Measurements from ENCODE around the gene SOX8. TPM values are rescaled to one million over a fixed set of nuclear protein-coding genes. Genes with fewer than 3 reads are reported as not detected.

Gene SOX8
- total RNA-seq, 1 donor from 2014 or later, result 0.27 TPM

DNA sequence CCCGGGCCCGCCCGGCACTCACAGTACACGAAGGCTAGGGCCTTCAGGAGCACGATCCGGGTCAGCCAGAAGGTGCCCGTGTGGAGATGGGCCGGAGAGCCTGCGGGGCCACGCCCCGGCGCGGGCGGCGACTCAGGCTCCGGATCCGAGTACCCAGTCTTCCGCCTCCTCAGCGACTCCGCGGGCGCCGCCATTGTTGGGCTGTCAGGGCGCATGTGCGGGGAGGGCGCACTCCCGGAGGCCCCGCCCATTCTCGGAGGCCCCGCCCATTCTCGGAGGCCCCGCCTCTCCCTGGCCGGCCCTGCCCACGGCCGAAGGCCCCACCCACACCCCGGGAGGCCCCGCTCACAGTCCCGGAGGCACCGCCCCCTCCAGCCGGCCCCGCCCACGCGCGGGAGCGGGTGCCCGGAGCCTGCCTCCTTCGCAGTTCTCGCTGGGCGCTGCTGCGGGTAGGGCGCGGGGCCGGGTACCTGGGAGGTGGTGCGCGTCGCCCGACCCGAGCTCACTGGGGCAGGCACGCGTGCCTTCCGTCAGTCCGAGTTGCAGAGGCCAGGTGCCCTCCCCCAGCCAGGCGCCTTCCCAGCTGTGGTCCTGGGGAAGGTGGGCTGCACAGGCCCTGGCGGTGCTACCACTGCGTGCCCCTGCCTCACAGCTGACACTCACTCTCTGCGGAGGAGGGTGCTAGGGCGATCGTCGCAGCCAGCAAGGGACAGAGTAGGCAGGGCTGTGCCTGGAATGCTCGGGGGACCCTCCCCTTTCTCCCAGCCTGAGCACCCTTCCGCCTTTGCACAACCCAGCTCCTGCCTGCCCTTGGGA, 10.6 kb upstream of the SOX8 start, which contains the start of gene LMF1:
TSS of gene LMF1 (minus strand) at position 219 of the 816 bp plus-strand sequence. CDS start at position 215, 4 bp downstream.
- TF ChIP-seq, protein P1, sequence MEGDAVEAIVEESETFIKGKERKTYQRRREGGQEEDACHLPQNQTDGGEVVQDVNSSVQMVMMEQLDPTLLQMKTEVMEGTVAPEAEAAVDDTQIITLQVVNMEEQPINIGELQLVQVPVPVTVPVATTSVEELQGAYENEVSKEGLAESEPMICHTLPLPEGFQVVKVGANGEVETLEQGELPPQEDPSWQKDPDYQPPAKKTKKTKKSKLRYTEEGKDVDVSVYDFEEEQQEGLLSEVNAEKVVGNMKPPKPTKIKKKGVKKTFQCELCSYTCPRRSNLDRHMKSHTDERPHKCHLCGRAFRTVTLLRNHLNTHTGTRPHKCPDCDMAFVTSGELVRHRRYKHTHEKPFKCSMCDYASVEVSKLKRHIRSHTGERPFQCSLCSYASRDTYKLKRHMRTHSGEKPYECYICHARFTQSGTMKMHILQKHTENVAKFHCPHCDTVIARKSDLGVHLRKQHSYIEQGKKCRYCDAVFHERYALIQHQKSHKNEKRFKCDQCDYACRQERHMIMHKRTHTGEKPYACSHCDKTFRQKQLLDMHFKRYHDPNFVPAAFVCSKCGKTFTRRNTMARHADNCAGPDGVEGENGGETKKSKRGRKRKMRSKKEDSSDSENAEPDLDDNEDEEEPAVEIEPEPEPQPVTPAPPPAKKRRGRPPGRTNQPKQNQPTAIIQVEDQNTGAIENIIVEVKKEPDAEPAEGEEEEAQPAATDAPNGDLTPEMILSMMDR (IDR thresholded peaks at IDR 0.05), result no peak
- DNase-seq (ENCODE audit: extremely low spot score, unreplicated experiment), result peak; percentile 98
- Mint-ChIP-seq H3K9me3 (ENCODE audit: unreplicated experiment) (no peaks in the 10 kb centered on the region), H3K36me3 (ENCODE audit: unreplicated experiment) (peaks cover 10% of the 10 kb centered on the region), H3K27ac (ENCODE audit: unreplicated experiment) (peak within 1 kb of the TSS; percentile 50), H3K4me3 (ENCODE audit: unreplicated experiment) (peak within 1 kb of the TSS; percentile 76), H3K27me3 (ENCODE audit: unreplicated experiment) (peaks cover 2% of the 10 kb centered on the region), H3K4me1 (ENCODE audit: unreplicated experiment) (peaks cover 12% of the 10 kb centered on the region)

DNA sequence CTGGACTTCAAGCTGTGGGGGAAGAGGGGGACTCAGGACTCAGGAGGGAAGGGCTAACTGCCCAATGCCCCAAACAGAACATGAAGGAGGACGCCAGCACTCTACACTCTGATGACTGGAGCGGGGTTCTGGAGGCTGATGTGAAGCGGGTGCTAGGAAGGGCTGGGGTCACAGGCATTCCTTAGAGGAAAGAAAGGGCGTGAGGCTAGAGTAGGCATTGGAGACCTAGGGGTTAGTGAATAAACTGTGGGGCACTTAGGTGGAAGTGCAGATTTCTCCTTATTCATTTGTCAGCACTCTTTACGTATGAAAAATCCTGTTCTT, 10.0 kb upstream of the SOX8 start:
- H3K4me1 Mint-ChIP-seq (ENCODE audit: unreplicated experiment), result peaks cover 12% of the 10 kb centered on the region

DNA sequence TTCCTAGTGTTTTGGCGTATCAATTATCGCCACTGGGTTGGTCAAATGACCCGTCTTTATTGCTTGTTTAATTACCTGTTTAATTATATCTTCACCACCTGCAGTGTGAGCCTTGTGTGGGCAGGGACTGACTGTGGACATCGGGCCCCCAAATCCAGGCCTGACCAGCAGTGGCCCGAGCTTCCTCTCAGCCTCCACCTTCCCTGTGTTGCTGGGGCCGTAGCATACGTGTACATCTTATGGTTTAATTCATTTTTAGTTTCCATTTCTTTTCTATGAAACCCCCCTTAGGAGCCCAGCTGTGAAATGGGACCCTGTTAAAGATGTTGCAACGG, 9.6 kb upstream of the SOX8 start:
- Mint-ChIP-seq H3K4me3 (ENCODE audit: unreplicated experiment) (peak overlapping the region; percentile 61), H3K9me3 (ENCODE audit: unreplicated experiment) (no peaks in the 10 kb centered on the region), H3K27ac (ENCODE audit: unreplicated experiment) (no peak overlapping the region), H3K4me1 (ENCODE audit: unreplicated experiment) (peaks cover 12% of the 10 kb centered on the region), H3K36me3 (ENCODE audit: unreplicated experiment) (peaks cover 5% of the 10 kb centered on the region), H3K27me3 (ENCODE audit: unreplicated experiment) (peaks cover 2% of the 10 kb centered on the region)
- DNase-seq (ENCODE audit: extremely low spot score, unreplicated experiment), result no peak
- TF ChIP-seq, protein P1 (IDR thresholded peaks at IDR 0.05), result no peak

More for the DNA sequence above, 10.0 kb upstream of the SOX8 start:
- Mint-ChIP-seq H3K4me3 (ENCODE audit: unreplicated experiment) (peak overlapping the region; percentile 61), H3K9me3 (ENCODE audit: unreplicated experiment) (no peaks in the 10 kb centered on the region), H3K27ac (ENCODE audit: unreplicated experiment) (no peak overlapping the region), H3K36me3 (ENCODE audit: unreplicated experiment) (peaks cover 7% of the 10 kb centered on the region), H3K27me3 (ENCODE audit: unreplicated experiment) (peaks cover 2% of the 10 kb centered on the region)
- TF ChIP-seq, protein P1 (IDR thresholded peaks at IDR 0.05), result no peak
- DNase-seq (ENCODE audit: extremely low spot score, unreplicated experiment), result no peak

DNA sequence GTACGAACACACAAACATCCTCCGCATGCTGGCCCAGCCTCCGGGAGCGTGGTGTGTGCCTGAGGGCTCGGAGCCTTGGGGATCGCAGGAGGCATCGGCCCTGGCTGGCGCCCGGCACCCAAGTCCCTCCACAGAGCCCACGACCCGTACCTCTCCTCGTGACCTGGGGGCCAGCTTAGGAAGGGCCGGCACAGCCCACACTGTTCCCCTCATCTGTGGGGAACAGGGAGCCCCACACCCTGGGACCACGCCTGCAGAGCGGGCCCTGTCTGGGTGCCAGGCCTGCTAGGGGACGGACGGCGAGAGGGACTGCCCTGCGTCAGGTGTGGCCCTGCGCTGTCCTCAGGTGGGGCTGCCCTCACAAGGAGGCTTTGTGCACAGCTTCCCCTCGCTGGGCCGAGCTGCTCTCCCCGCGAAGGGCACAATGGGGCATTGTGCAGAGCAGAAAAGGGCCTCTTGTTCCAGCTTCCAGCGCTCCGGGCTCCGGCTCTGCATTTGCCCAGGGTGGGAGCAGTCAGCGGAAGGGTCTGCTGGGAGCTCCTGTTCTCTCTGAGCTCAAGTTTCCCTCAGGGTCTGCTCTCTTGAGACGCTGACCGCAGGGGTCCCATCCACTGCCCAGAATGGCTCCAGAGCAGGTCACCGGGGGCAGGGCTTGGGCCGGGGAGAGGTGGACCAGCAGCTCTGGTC, 9.1 kb upstream of the SOX8 start:
- no peak overlapping the region for H3K27ac Mint-ChIP-seq (ENCODE audit: unreplicated experiment)
- H3K27me3 Mint-ChIP-seq (ENCODE audit: unreplicated experiment), result peaks cover 2% of the 10 kb centered on the region
- TF ChIP-seq, protein P1 (IDR thresholded peaks at IDR 0.05), result no peak
- H3K4me3 Mint-ChIP-seq (ENCODE audit: unreplicated experiment), result no peak overlapping the region
- no peaks in the 10 kb centered on the region for H3K9me3 Mint-ChIP-seq (ENCODE audit: unreplicated experiment)
- H3K36me3 Mint-ChIP-seq (ENCODE audit: unreplicated experiment), result peaks cover 5% of the 10 kb centered on the region
- DNase-seq (ENCODE audit: extremely low spot score, unreplicated experiment), result peak; percentile 77
- H3K4me1 Mint-ChIP-seq (ENCODE audit: unreplicated experiment), result peaks cover 12% of the 10 kb centered on the region

DNA sequence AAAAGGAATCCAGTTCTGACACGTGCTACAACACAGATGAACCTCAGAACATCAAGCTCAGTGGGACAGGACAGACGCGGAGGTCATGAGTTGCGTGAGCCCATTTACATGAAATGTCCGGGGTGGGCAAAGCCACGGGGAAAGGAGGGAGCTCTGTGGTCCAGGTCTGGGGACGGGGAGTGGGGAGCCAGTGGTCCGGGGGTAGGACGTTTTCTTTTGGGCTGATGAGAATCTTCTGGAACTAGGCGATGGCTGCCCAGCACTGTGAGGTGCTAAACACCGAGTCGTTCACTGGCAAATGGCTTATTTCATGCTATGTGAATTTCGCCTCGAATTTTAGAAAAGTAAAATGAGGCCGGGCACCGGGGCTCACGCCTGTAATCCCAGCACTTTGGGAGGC, 8.2 kb upstream of the SOX8 start:
- TF ChIP-seq, protein P1 (IDR thresholded peaks at IDR 0.05), result no peak
- Mint-ChIP-seq H3K27ac (ENCODE audit: unreplicated experiment) (no peak overlapping the region), H3K36me3 (ENCODE audit: unreplicated experiment) (no peaks in the 10 kb centered on the region), H3K4me1 (ENCODE audit: unreplicated experiment) (peaks cover 12% of the 10 kb centered on the region), H3K9me3 (ENCODE audit: unreplicated experiment) (no peaks in the 10 kb centered on the region), H3K4me3 (ENCODE audit: unreplicated experiment) (no peak overlapping the region), H3K27me3 (ENCODE audit: unreplicated experiment) (peaks cover 5% of the 10 kb centered on the region)
- no peak for DNase-seq (ENCODE audit: extremely low spot score, unreplicated experiment)
